IMR-90 (cell line): ENCODE measurements around the gene EML3. TPM values are rescaled to one million over a fixed set of nuclear protein-coding genes. Genes with fewer than 3 reads are reported as not detected.

ENCODE experiments used
- ATAC-seq: fragments of 200-7000 bp; cut with Tn5 transposase; 2 replicates; pipeline ENCODE4 v1.9.1; 2020; ENCODE audit warnings: low read depth, mild to moderate bottlenecking, moderate library complexity
- BruUV-seq: library from RNA; stranded (reverse); fragments of 400-500 nt; replicated peaks from 2 replicates; lab custom pipeline; 2021; lab: Mats Ljungman, UMichigan
- CTCF ChIA-PET: fragments of 300-600 bp; formaldehyde crosslinking; extraction: SDS; loops from one replicate; lab custom pipeline; 2021; ENCODE audit warnings: antibody characterized with exemption; lab: Yijun Ruan, JAX
- POLR2A ChIA-PET: fragments of 300-600 bp; sonication (Branson Sonifier 250); formaldehyde crosslinking; loops from one replicate; lab custom pipeline; 2022; ENCODE audit warnings: antibody characterized with exemption; ENCODE audit not compliant: unreplicated experiment; lab: Charles Lee
- DNase-seq: peaks from one replicate; pipeline ENCODE4 v3.0.0; 2013
- H2AFZ ChIP-seq: replicated peaks from 2 replicates; pipeline ENCODE3; 2013; ENCODE audit warnings: low read length, mild to moderate bottlenecking; ENCODE audit not compliant: poor library complexity
- H2AK5ac ChIP-seq: 2 replicates; pipeline ENCODE4 v1.6.1; 2013; ENCODE audit warnings: low read depth, low read length, inconsistent platforms
- H2AK9ac ChIP-seq: replicated peaks from 2 replicates; pipeline ENCODE3; 2013; ENCODE audit warnings: mild to moderate bottlenecking, low read depth, low read length, moderate library complexity; ENCODE audit not compliant: poor library complexity
- H2BK120ac ChIP-seq: 2 replicates; pipeline ENCODE4 v1.6.1; 2013; ENCODE audit warnings: low read depth, low read length, inconsistent platforms
- H2BK15ac ChIP-seq: 3 replicates; pipeline ENCODE4 v1.6.1; 2013; ENCODE audit warnings: low read depth, low read length, inconsistent platforms
- H2BK20ac ChIP-seq: 2 replicates; pipeline ENCODE4 v1.6.1; 2013; ENCODE audit warnings: low read depth, mild to moderate bottlenecking, inconsistent platforms, low read length, moderate library complexity
- H2BK5ac ChIP-seq: 2 replicates; pipeline ENCODE4 v1.6.1; 2013; ENCODE audit warnings: mild to moderate bottlenecking, low read depth, low read length, inconsistent platforms; ENCODE audit not compliant: poor library complexity, severe bottlenecking
- H3K14ac ChIP-seq: replicated peaks from 2 replicates; pipeline ENCODE4 v1.6.1; 2013; ENCODE audit warnings: low read depth, low read length, inconsistent platforms
- H3K18ac ChIP-seq: 2 replicates; pipeline ENCODE4 v1.6.1; 2013; ENCODE audit warnings: low read depth, low read length, control low read depth
- H3K23ac ChIP-seq: 2 replicates; pipeline ENCODE4 v1.6.1; 2013; ENCODE audit warnings: low read depth, low read length, inconsistent platforms
- H3K27ac ChIP-seq: 2 replicates; pipeline ENCODE4 v1.5.1; 2013; ENCODE audit warnings: mild to moderate bottlenecking, control low read depth, low read length; ENCODE audit not compliant: insufficient read depth
- H3K27me3 ChIP-seq: 2 replicates; pipeline ENCODE4 v1.6.1; 2013; ENCODE audit warnings: low read length; ENCODE audit not compliant: control insufficient read depth, insufficient read depth
- H3K36me3 ChIP-seq: 2 replicates; pipeline ENCODE4 v1.6.1; 2013; ENCODE audit warnings: low read length, mixed read lengths; ENCODE audit not compliant: control insufficient read depth, insufficient read depth
- H3K4ac ChIP-seq: 2 replicates; pipeline ENCODE4 v1.6.1; 2013; ENCODE audit warnings: low read depth, low read length, inconsistent platforms
- H3K4me1 ChIP-seq: 2 replicates; pipeline ENCODE4 v1.6.1; 2013; ENCODE audit warnings: low read length, mixed read lengths; ENCODE audit not compliant: control insufficient read depth, insufficient read depth
- H3K4me2 ChIP-seq: 2 replicates; pipeline ENCODE4 v1.6.1; 2013; ENCODE audit warnings: low read depth, mild to moderate bottlenecking, control low read depth, low read length, moderate library complexity
- H3K4me3 ChIP-seq: 2 replicates; pipeline ENCODE4 v1.5.1; 2013; ENCODE audit warnings: low read depth, mild to moderate bottlenecking, control low read depth, low read length, moderate library complexity; ENCODE audit not compliant: insufficient read depth
- H3K56ac ChIP-seq: 2 replicates; pipeline ENCODE4 v1.6.1; 2013; ENCODE audit warnings: low read length, inconsistent platforms; ENCODE audit not compliant: insufficient read depth; ENCODE audit errors: extremely low read depth
- H3K79me1 ChIP-seq, 2 experiments: 2 replicates each; pipeline ENCODE4 v1.6.1; 2013; ENCODE audit warnings: low read length in 2 of 2, inconsistent platforms in 1 of 2, low read depth in 1 of 2
- H3K9ac ChIP-seq: 2 replicates; pipeline ENCODE4 v1.6.1; 2013; ENCODE audit warnings: low read depth, low read length, control low read depth
- H3K9me1 ChIP-seq: 2 replicates; pipeline ENCODE4 v1.6.1; 2013; ENCODE audit warnings: low read length, inconsistent platforms; ENCODE audit not compliant: insufficient read depth
- H3K9me3 ChIP-seq: 2 replicates; pipeline ENCODE4 v1.6.1; 2013; ENCODE audit warnings: low read length; ENCODE audit not compliant: control insufficient read depth, insufficient read depth
- H4K20me1 ChIP-seq: 2 replicates; pipeline ENCODE4 v1.6.1; 2013; ENCODE audit warnings: low read length, inconsistent platforms; ENCODE audit not compliant: insufficient read depth
- H4K5ac ChIP-seq: 2 replicates; pipeline ENCODE4 v1.6.1; 2013; ENCODE audit warnings: mild to moderate bottlenecking, low read depth, low read length, control low read depth
- H4K8ac ChIP-seq, 2 experiments: 2 replicates each; pipeline ENCODE4 v1.6.1; 2013; ENCODE audit warnings: low read depth in 2 of 2, low read length in 2 of 2, control low read depth in 1 of 2, inconsistent platforms in 1 of 2
- H4K91ac ChIP-seq: 2 replicates; pipeline ENCODE4 v1.6.1; 2013; ENCODE audit warnings: low read depth, low read length, inconsistent platforms; ENCODE audit not compliant: insufficient read depth
- MAFK ChIP-seq: IDR thresholded peaks from 2 replicates; pipeline ENCODE4 v1.6.1; 2012; ENCODE audit warnings: low read depth, low read length, improper control_type of control experiment
- MAZ ChIP-seq: IDR thresholded peaks from 2 replicates; pipeline ENCODE4 v1.6.1; 2012; ENCODE audit warnings: low read depth, mild to moderate bottlenecking, low read length, improper control_type of control experiment, moderate library complexity, borderline replicate concordance
- RAD21 ChIP-seq: IDR thresholded peaks from 2 replicates; pipeline ENCODE4 v1.6.1; 2012; ENCODE audit warnings: low read length, improper control_type of control experiment
- RFX5 ChIP-seq: IDR thresholded peaks from 2 replicates; pipeline ENCODE4 v1.8.0; 2012; ENCODE audit warnings: low read depth, mild to moderate bottlenecking, low read length, moderate library complexity
- WGBS, 2 experiments: methylation state at CpG; one replicate each; pipeline versions ENCODE4 v1.1.5 to v1.1.7; 2013; ENCODE audit warnings: missing lambda C conversion rate in 2 of 2; ENCODE audit not compliant: insufficient read length in 1 of 2; ENCODE audit errors: extremely low coverage in 2 of 2; 5-methylcytosine and 5-hydroxymethylcytosine counted together
- dilution Hi-C: fragments of 300-500 bp; cut with HindIII; formaldehyde crosslinking; loops from one replicate; pipeline ENCODE4 v1.14.3; 2018; ENCODE audit warnings: low sequenced_read_pairs; ENCODE audit not compliant: unreplicated experiment
- in situ Hi-C: fragments of 300-500 bp; cut with MboI; formaldehyde crosslinking; loops from 3 replicates; pipeline ENCODE4 v1.14.3; 2019; ENCODE audit warnings: low sequenced_read_pairs, inconsistent platforms, mixed read lengths
- intact Hi-C: fragments of 100-400 bp; cut with micrococcal nuclease; formaldehyde crosslinking; loops from 2 replicates; pipeline ENCODE4 v1.10.0; 2022
- polyA plus RNA-seq, 3 experiments: library from polyadenylated mRNA; depleted of rRNA; stranded (reverse); fragments of >200 nt; gene quantifications; 2 replicates each; pipeline ENCODE4 v1.2.3, GENCODE V29; 2012; ENCODE audit warnings: low replicate concordance in 1 of 3
- total RNA-seq: library from RNA; depleted of rRNA; stranded (reverse); fragments of >200 nt; gene quantifications from 2 replicates; pipeline ENCODE4 v1.2.3, GENCODE V29; 2012

The EML3 gene
- total and polyA plus RNA-seq, 2 of the 4 experiments (the other 2 are of a cell fraction) = 5.0 to 24.7 TPM

- no peak for TF ChIP-seq RAD21
Observed at GRCh38 chr11:62555464-62556107, 57.0 kb downstream of the EML3 start (continued).

GRCh38 chr11:62554387-62555167, 58.0 kb downstream of the EML3 start:
- Histone ChIP-seq H3K9me3 (no peaks in the 10 kb centered on the region), H2AFZ (peak overlapping the region; percentile 68), H2AK5ac (peak overlapping the region; percentile 99), H3K4me3 (no peak overlapping the region), H3K9me1 (peaks cover 27% of the 10 kb centered on the region), H3K18ac (peak overlapping the region; percentile 93), H3K9ac (peak overlapping the region; percentile 66; the same call in 1 of the 2 replicates), H3K23ac (peak overlapping the region; percentile 100), H3K56ac (peak overlapping the region; percentile 99), H4K8ac (peak overlapping the region; percentile 93 to 99), H3K27me3 (no peaks in the 10 kb centered on the region), H4K5ac (peak overlapping the region; percentile 57), H2BK20ac (peak overlapping the region; percentile 99), H2BK15ac (peak overlapping the region; percentile 92), H3K4me2 (peak overlapping the region; percentile 93), H2AK9ac (peak overlapping the region; percentile 96), H2BK120ac (peak overlapping the region; percentile 99), H4K20me1 (peaks cover 21% of the 10 kb centered on the region), H3K4ac (peak overlapping the region; percentile 98), H3K4me1 (peaks cover 38% of the 10 kb centered on the region), H3K27ac (peak overlapping the region; percentile 97), H2BK5ac (peak overlapping the region; percentile 99), H4K91ac (peak overlapping the region; percentile 99), H3K36me3 (peaks cover 13% of the 10 kb centered on the region), H3K79me1 (peaks cover 16 to 59% of the 10 kb centered on the region in 2 experiments; a peak in 3 of 4 replicates), H3K14ac (peak overlapping the region; percentile 97)
- no CpG with 5 or more reads among the region's 7 CpGs for WGBS, 2 experiments
- intact Hi-C loops = no loop called here
- ATAC-seq = no peak
- no peak for DNase-seq
- TF ChIP-seq RAD21 (no peak), RFX5 (peak; percentile 1; the same call in 1 of the 2 replicates), MAZ (peak; percentile 46; the same call in 1 of the 2 replicates), MAFK (peak; percentile 4; the same call in 1 of the 2 replicates)
- dilution Hi-C loops = no loop called here
- in situ Hi-C loops = loop anchor here (5.0 kb wide), 2 partner anchors 132 to 157 kb away; no protein-coding TSS in a partner anchor
- no TSS peak for BruUV-seq
- ChIA-PET CTCF (interaction anchor here (3.1 kb wide), 1 partner anchor 11 kb away, joined by 23 read pairs; no protein-coding TSS in a partner anchor), POLR2A (interaction anchor here (2.0 kb wide), 1 partner anchor 11 kb away, joined by 16 read pairs; no protein-coding TSS in a partner anchor)
